HEK293 (cell line): ENCODE data around the gene GOLGA6L2.
"Not testable (repeated sequence)": the region's sequence is repeated elsewhere in the genome, so short reads cannot be mapped to it uniquely, and the experiment has no call there.

Experiments used
- CTCF ChIA-PET: fragments of 350-600 bp; formaldehyde crosslinking; extraction: SDS; loops from one replicate; lab custom pipeline; 2021; ENCODE audit warnings: antibody characterized with exemption; lab: Yijun Ruan, JAX
- POLR2A ChIA-PET: fragments of 300-600 bp; formaldehyde crosslinking; extraction: SDS; loops from one replicate; lab custom pipeline; 2020; ENCODE audit warnings: antibody characterized with exemption, inconsistent platforms; lab: Yijun Ruan, JAX
- H3K27ac ChIP-seq: fragments of 200-500 bp; sonication (Bioruptor generic); 2 replicates; pipeline ENCODE4 v1.5.1; 2014; ENCODE audit warnings: low read depth, low read length, control low read depth, inconsistent platforms; ENCODE audit errors: extremely low read depth
- H3K36me3 ChIP-seq, 2 experiments: fragments of 200-500 bp in 1 of 2; sonication (Bioruptor generic) in 1 of 2; 1 replicate in 1 of 2; 2 replicates in 1 of 2; pipeline ENCODE4 v1.5.1; 2014 to 2017; ENCODE audit warnings: inconsistent platforms in 2 of 2, low read length in 2 of 2; ENCODE audit not compliant: control insufficient read depth in 2 of 2, insufficient read depth in 1 of 2
- H3K4me1 ChIP-seq: fragments of 200-500 bp; sonication (Bioruptor generic); 2 replicates; pipeline ENCODE4 v1.5.1; 2014; ENCODE audit warnings: mild to moderate bottlenecking, low read length, inconsistent platforms; ENCODE audit not compliant: control insufficient read depth, insufficient read depth
- H3K4me3 ChIP-seq: 2 replicates; pipeline ENCODE4 v1.5.1; 2011; ENCODE audit warnings: low read depth, mild to moderate bottlenecking, control low read depth, low read length, moderate library complexity
- H3K9me3 ChIP-seq: fragments of 200-500 bp; sonication (Bioruptor generic); 2 replicates; pipeline ENCODE4 v1.5.1; 2014; ENCODE audit warnings: low read depth, low read length, inconsistent platforms; ENCODE audit not compliant: control insufficient read depth, insufficient read depth
- GLIS2 ChIP-seq: fragments of 450-650 bp; formaldehyde crosslinking; IDR thresholded peaks from 2 replicates; pipeline ENCODE4 v1.5.1; 2016; ENCODE audit warnings: missing biosample characterization, missing genetic modification characterization
- KLF1 ChIP-seq: fragments of 450-650 bp; formaldehyde crosslinking; IDR thresholded peaks from 2 replicates; pipeline ENCODE4 v1.5.1; 2016; ENCODE audit warnings: missing biosample characterization, missing genetic modification characterization
- YY2 ChIP-seq: fragments of 450-650 bp; formaldehyde crosslinking; IDR thresholded peaks from 2 replicates; pipeline ENCODE4 v1.5.1; 2016; ENCODE audit warnings: missing biosample characterization, missing genetic modification characterization
- ZBTB44 ChIP-seq: fragments of 450-650 bp; IDR thresholded peaks from 2 replicates; pipeline ENCODE4 v1.5.1; 2018; ENCODE audit warnings: missing biosample characterization, mild to moderate bottlenecking, missing genetic modification characterization
- ZNF148 ChIP-seq: fragments of 450-650 bp; formaldehyde crosslinking; IDR thresholded peaks from 2 replicates; pipeline ENCODE4 v1.5.0; 2017; ENCODE audit warnings: missing biosample characterization, missing genetic modification characterization, borderline replicate concordance
- ZNF449 ChIP-seq: fragments of 450-650 bp; formaldehyde crosslinking; IDR thresholded peaks from 2 replicates; pipeline ENCODE4 v1.5.1; 2017; ENCODE audit warnings: missing biosample characterization, mild to moderate bottlenecking, missing genetic modification characterization, moderate library complexity
- ZNF501 ChIP-seq: fragments of 450-650 bp; formaldehyde crosslinking; IDR thresholded peaks from 2 replicates; pipeline ENCODE4 v1.5.1; 2016; ENCODE audit warnings: missing biosample characterization, missing genetic modification characterization
- ZNF571 ChIP-seq: fragments of 450-650 bp; formaldehyde crosslinking; IDR thresholded peaks from 2 replicates; pipeline ENCODE4 v1.5.0; 2017; ENCODE audit warnings: missing biosample characterization, missing genetic modification characterization
- ZNF610 ChIP-seq: fragments of 450-650 bp; formaldehyde crosslinking; IDR thresholded peaks from 2 replicates; pipeline ENCODE4 v1.5.1; 2016; ENCODE audit warnings: missing biosample characterization, missing genetic modification characterization, borderline replicate concordance
- ZNF747 ChIP-seq: fragments of 450-650 bp; formaldehyde crosslinking; IDR thresholded peaks from 2 replicates; pipeline ENCODE4 v1.5.1; 2016; ENCODE audit warnings: missing biosample characterization, missing genetic modification characterization
- ZNF777 ChIP-seq: fragments of 450-650 bp; formaldehyde crosslinking; IDR thresholded peaks from 2 replicates; pipeline ENCODE4 v1.5.1; 2017; ENCODE audit warnings: missing biosample characterization, missing genetic modification characterization, borderline replicate concordance
- ZNF791 ChIP-seq: fragments of 450-650 bp; formaldehyde crosslinking; IDR thresholded peaks from 2 replicates; pipeline ENCODE4 v1.5.1; 2016; ENCODE audit warnings: missing biosample characterization, missing genetic modification characterization
- ZNF792 ChIP-seq: fragments of 450-650 bp; formaldehyde crosslinking; IDR thresholded peaks from 2 replicates; pipeline ENCODE4 v1.5.1; 2016; ENCODE audit warnings: missing biosample characterization, missing genetic modification characterization
- ZNF830 ChIP-seq: fragments of 450-650 bp; IDR thresholded peaks from 2 replicates; pipeline ENCODE4 v1.5.0; 2018; ENCODE audit warnings: missing biosample characterization, missing genetic modification characterization, low read depth, mild to moderate bottlenecking, moderate library complexity

Gene GOLGA6L2

GRCh38 chr15:23437146-23437545 is 9.9 kb downstream of the GOLGA6L2 start:
- H3K36me3 ChIP-seq, result no peaks in the 10 kb centered on the region
- TF ChIP-seq ZNF501, result no peak
- TF ChIP-seq KLF1 (tag by site-specific recombination), result no peak

GRCh38 chr15:23436421-23436820 is 10.6 kb downstream of the GOLGA6L2 start:
- Histone ChIP-seq H3K36me3 (no peaks in the 10 kb centered on the region), H3K4me1 (no peaks in the 10 kb centered on the region), H3K27ac (no peak overlapping the region), H3K4me3 (no peak overlapping the region), H3K9me3 (no peaks in the 10 kb centered on the region)
- TF ChIP-seq GLIS2 (no peak), ZBTB44 (tag by site-specific recombination) (no peak), ZNF791 (tag by site-specific recombination) (no peak), ZNF830 (tag by site-specific recombination) (no peak), ZNF571 (no peak), ZNF747 (no peak), ZNF792 (tag by site-specific recombination) (no peak), ZNF610 (tag by site-specific recombination) (no peak), YY2 (tag by site-specific recombination) (no peak), ZNF148 (no peak), ZNF449 (tag by site-specific recombination) (no peak), ZNF777 (no peak)
- CTCF ChIA-PET, result no interaction called here
- POLR2A ChIA-PET, result interaction anchor here (0.6 kb wide), 1 partner anchor 478 kb away, joined by 6 read pairs; no protein-coding TSS in a partner anchor

More at GRCh38 chr15:23437146-23437545, 9.9 kb downstream of the GOLGA6L2 start:
- CTCF ChIA-PET, result no interaction called here
- Histone ChIP-seq H3K9me3 (no peaks in the 10 kb centered on the region), H3K4me1 (no peaks in the 10 kb centered on the region), H3K4me3 (no peak overlapping the region), H3K27ac (no peak overlapping the region)
- POLR2A ChIA-PET, result no interaction called here

GRCh38 chr15:23434699-23435098 is 12.3 kb downstream of the GOLGA6L2 start:
- H3K9me3 ChIP-seq, H3K4me3 ChIP-seq, H3K36me3 ChIP-seq, CTCF ChIA-PET, H3K27ac ChIP-seq, POLR2A ChIA-PET, H3K4me1 ChIP-seq: not testable (repeated sequence)

- H3K4me1 ChIP-seq, POLR2A ChIA-PET, H3K27ac ChIP-seq, H3K9me3 ChIP-seq, H3K4me3 ChIP-seq, H3K36me3 ChIP-seq: not testable (repeated sequence)
- CTCF ChIA-PET, result interaction anchor here (0.7 kb wide), 1 partner anchor 1838 kb away, joined by 3 read pairs; no protein-coding TSS in a partner anchor
Measured at GRCh38 chr15:23425327-23425726, 21.7 kb downstream of the GOLGA6L2 start.
